Measurements from ENCODE around the gene EFNA2. TPM values are rescaled to one million over a fixed set of nuclear protein-coding genes. Genes with fewer than 3 reads are reported as not detected.

Gene EFNA2
- total and polyA plus RNA-seq, 2 of the 8 experiments (the other 6 are each of a cell fraction or from before 2014, with no cell fraction given) = 4.0 to 7.0 TPM

DNA sequence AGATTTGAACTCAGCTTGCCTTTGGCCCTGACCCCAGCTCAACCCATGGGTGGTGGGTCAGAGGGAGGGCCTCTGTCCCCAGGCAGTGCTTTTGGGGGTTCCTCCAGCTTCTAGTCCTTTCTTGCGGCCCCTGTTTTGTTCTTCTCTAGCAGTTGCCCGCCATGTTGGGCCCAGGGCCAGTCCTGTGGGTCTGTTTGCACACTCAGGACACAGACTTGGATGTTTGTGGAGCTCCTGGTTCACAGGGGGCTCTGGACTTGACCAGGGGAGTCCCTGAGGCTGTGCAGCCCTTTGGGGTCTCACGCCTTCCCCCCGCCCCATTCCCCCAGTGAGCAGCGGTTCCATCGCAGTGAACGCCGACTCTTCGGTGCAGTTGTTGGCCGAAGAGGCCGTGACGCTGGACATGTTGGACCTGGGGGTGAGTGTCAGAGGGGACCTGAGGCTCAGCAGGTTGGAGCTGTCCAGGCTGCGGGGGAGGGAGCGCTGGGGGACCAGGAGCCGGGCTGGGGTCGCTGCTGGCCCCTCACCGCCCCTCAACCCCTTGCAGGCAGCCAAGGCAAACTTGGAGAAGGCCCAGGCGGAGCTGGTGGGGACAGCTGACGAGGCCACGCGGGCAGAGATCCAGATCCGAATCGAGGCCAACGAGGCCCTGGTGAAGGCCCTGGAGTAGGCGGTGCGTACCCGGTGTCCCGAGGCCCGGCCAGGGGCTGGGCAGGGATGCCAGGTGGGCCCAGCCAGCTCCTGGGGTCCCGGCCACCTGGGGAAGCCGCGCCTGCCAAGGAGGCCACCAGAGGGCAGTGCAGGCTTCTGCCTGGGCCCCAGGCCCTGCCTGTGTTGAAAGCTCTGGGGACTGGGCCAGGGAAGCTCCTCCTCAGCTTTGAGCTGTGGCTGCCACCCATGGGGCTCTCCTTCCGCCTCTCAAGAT lies 41.6 kb upstream of the EFNA2 start:
- Histone ChIP-seq H3K4me2 (ENCODE audit: insufficient read depth in 1 of 2, low read depth in 2 of 2, low read length in 2 of 2) (peak overlapping the region in 1 of 2 experiments; percentile 39; a peak in 1 of 4 replicates), H3K27ac (ENCODE audit: low read depth, low read length) (no peak overlapping the region)
- TF ChIP-seq EP300 (IDR thresholded peaks at IDR 0.05; ENCODE audit: borderline replicate concordance in 1 of 2, low read depth in 2 of 2, low read length in 2 of 2) = no peak
- TF ChIP-seq BACH1 (IDR thresholded peaks at IDR 0.05; ENCODE audit: low read length) = no peak
- TF ChIP-seq EGR1 (IDR thresholded peaks at IDR 0.05; ENCODE audit: borderline replicate concordance, low read depth, low read length) = no peak
- no peak for TF ChIP-seq CBX5 (IDR thresholded peaks at IDR 0.05; ENCODE audit: low read depth, low read length)
- TF ChIP-seq SAP30 (IDR thresholded peaks at IDR 0.05; ENCODE audit: insufficient read depth, insufficient replicate concordance, low read length) = no peak
- TF ChIP-seq KDM4A (IDR thresholded peaks at IDR 0.05; ENCODE audit: low read depth, low read length, severe bottlenecking) = no peak
- no peak for TF ChIP-seq JUND (IDR thresholded peaks at IDR 0.05; ENCODE audit: low read length)
- TF ChIP-seq JUN (IDR thresholded peaks at IDR 0.05; ENCODE audit: low read depth, low read length) = no peak
- TF ChIP-seq PHF8 (conservative IDR thresholded peaks at IDR 0.05; ENCODE audit: low read depth, low read length) = no peak
- TF ChIP-seq TBP (IDR thresholded peaks at IDR 0.05; ENCODE audit: low read depth, low read length) = peak; percentile 41; the same call in 1 of the 2 replicates
- no peak for TF ChIP-seq POLR2AphosphoS5 (IDR thresholded peaks at IDR 0.05; ENCODE audit: low read depth, low read length)

More for the DNA sequence above, 41.6 kb upstream of the EFNA2 start:
- Histone ChIP-seq H3K36me3 (ENCODE audit: control insufficient read depth in 2 of 4, insufficient read depth in 4 of 4, low read length in 3 of 4) (no peaks in the 10 kb centered on the region), H3K56ac (replicated peaks; ENCODE audit: insufficient read length, low read depth, low read length) (no peak overlapping the region), H3K4me1 (replicated peaks in 1 of 4; ENCODE audit: control insufficient read depth in 3 of 4, insufficient read depth in 4 of 4, low read length in 3 of 4) (peaks cover 0 to 21% (median 10%) of the 10 kb centered on the region in 4 experiments; a peak in 5 of 7 replicates), H2BK20ac (ENCODE audit: low read length) (no peak overlapping the region), H4K20me1 (replicated peaks in 1 of 2; ENCODE audit: control insufficient read depth in 1 of 2, insufficient read depth in 2 of 2, low read length in 2 of 2) (peaks cover 0 to 7% of the 10 kb centered on the region in 2 experiments), H3K18ac (ENCODE audit: extremely low read depth, low read length) (peak overlapping the region; percentile 32; the same call in 1 of the 2 replicates), H3K79me2 (ENCODE audit: control insufficient read depth in 1 of 2, insufficient read depth in 2 of 2, low read length in 2 of 2) (peaks cover 0 to 7% of the 10 kb centered on the region in 2 experiments; a peak in 1 of 4 replicates), H2AK5ac (ENCODE audit: low read depth, low read length) (no peak overlapping the region), H4K8ac (ENCODE audit: extremely low read depth, insufficient read depth, low read length) (0 out of 2 replicates have a peak overlapping the region, but pooled peaks have one; percentile 29), H3K23ac (ENCODE audit: insufficient read length) (no peak overlapping the region), H2BK15ac (ENCODE audit: low read length) (no peak overlapping the region; the same call in 1 of the 2 replicates), H3K4me3 (ENCODE audit: extremely low read depth in 1 of 4, insufficient read depth in 2 of 4, low read depth in 3 of 4, low read length in 4 of 4) (no peak overlapping the region), H3K4ac (replicated peaks; ENCODE audit: insufficient read length, low read depth, low read length) (no peak overlapping the region), H2AFZ (ENCODE audit: low read length) (no peak overlapping the region), H2BK5ac (ENCODE audit: low read depth, low read length) (no peak overlapping the region), H3K27me3 (replicated peaks in 1 of 4; ENCODE audit: control insufficient read depth in 3 of 4, extremely low read depth in 1 of 4, insufficient read depth in 3 of 4, low read length in 3 of 4) (no peaks in the 10 kb centered on the region), H4K91ac (replicated peaks; ENCODE audit: insufficient read length, low read length) (no peak overlapping the region), H4K5ac (ENCODE audit: insufficient read length, low read depth, low read length) (no peak overlapping the region), H3K14ac (ENCODE audit: insufficient read length) (no peak overlapping the region), H3K79me1 (ENCODE audit: low read depth, low read length) (peaks cover 9% of the 10 kb centered on the region), H3K9ac (replicated peaks in 1 of 4; ENCODE audit: extremely low read depth in 1 of 4, low read depth in 3 of 4, low read length in 3 of 4) (no peak overlapping the region), H3K9me3 (ENCODE audit: insufficient read depth in 2 of 2, low read depth in 1 of 2, low read length in 1 of 2) (no peaks in the 10 kb centered on the region), H3K23me2 (ENCODE audit: low read depth, low read length) (peaks cover 8% of the 10 kb centered on the region; the same call in 1 of the 2 replicates), H2BK12ac (ENCODE audit: low read depth, low read length) (no peak overlapping the region), H2BK120ac (replicated peaks; ENCODE audit: low read depth, low read length) (no peak overlapping the region)
- FAIRE-seq (no peak), DNase-seq (ENCODE audit: low read depth in 1 of 2, low spot score in 2 of 2) (peak in 1 of 2 experiments; percentile 94)
- POLR2A ChIA-PET (ENCODE audit: partially characterized antibody) = interaction anchor here (0.7 to 10.1 kb wide), 14 partner anchors 9 to 248 kb away, joined by 3 to 355 read pairs (median 4); partner anchors contain the start of genes ARHGAP45, CIRBP, FAM174C and GPX4
- CTCF ChIA-PET (ENCODE audit: partially characterized antibody) = interaction anchor here (0.6 to 7.7 kb wide), 30 partner anchors 8 to 598 kb away, joined by 3 to 212 read pairs (median 4); partner anchors contain the start of genes CIRBP and FAM174C
- WGBS, 2 experiments (ENCODE audit: extremely low coverage in 1 of 2, insufficient coverage in 1 of 2, insufficient read length in 1 of 2, insufficient replicate concordance in 2 of 2, low coverage in 1 of 2, low lambda C conversion rate in 2 of 2, missing lambda C conversion rate in 1 of 2) = 80% methylated on average over 25 of the region's 33 CpGs; no CpG with 5 or more reads in 1 of the 2 experiments
